ENCODE results near the gene CHST15. TPM values are rescaled to one million over a fixed set of nuclear protein-coding genes. Genes with fewer than 3 reads are reported as not detected.

The CHST15 gene
- total and polyA plus RNA-seq, 2 of the 13 experiments (the other 11 are each of a cell fraction or from before 2014, with no cell fraction given): 1.4 to 94.7 TPM

DNA sequence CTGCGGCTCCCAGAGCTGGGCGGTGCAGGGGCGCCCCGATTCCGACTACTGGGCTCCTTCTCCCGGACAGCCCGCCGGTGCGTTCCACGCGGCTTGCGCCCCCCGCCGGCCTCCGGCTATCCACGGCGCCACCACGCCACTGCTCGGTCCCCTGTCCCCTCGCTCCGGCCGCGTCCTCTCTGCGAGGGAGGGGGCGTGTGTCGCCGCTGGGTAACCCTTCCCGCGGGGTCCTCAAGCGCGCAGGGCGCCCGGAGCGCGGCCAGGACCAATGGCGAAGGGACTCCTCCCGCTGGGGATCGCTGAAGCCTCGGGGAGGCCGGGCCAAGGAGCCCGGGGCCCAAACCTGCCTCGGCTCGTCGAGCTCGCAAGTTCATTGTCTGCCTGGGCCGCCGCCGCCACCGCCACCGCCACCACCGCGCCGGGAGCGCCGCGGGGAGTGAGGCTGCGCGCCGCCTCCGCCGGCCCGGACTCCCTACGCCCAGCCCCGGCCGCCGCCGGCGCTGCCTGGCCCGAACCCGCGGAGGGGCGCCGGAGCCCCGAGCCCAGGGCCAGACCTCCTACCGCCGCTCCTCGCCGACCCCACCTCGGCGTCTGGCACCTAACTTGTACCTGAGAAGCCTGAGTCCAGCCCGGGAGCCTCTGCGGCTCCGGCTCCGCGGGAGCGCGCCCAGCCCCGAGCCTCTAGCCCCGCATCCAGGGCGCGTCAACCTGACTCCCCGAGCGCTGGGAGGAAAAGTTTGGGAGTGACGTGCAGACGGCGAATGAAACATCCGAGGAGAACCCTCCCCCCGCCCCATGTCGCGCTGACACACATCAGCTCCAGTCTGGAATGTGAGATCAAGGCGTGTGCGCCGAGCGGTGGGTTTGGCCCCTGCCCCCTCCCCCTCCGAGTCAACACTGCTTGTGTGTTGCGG is at the start of gene CHST15 (continued):
- TF ChIP-seq XBP1 (CRISPR knock-in tag; IDR thresholded peaks at IDR 0.05) (no peak), ZNF781 (CRISPR knock-in tag; IDR thresholded peaks at IDR 0.05; ENCODE audit: borderline replicate concordance, not compliant biosample characterization) (no peak), REXO4 (CRISPR knock-in tag; IDR thresholded peaks at IDR 0.05; ENCODE audit: borderline replicate concordance) (no peak), ZNF619 (CRISPR knock-in tag; IDR thresholded peaks at IDR 0.05) (no peak), ZSCAN21 (CRISPR knock-in tag; IDR thresholded peaks at IDR 0.05; ENCODE audit: borderline replicate concordance) (no peak), ZNF547 (CRISPR knock-in tag; IDR thresholded peaks at IDR 0.05) (no peak), PAF1 (CRISPR knock-in tag; IDR thresholded peaks at IDR 0.05) (no peak), ZMYM3 (CRISPR knock-in tag; IDR thresholded peaks at IDR 0.05) (no peak; the same call in 1 of the 2 replicates), ZNF839 (CRISPR knock-in tag; IDR thresholded peaks at IDR 0.05; ENCODE audit: borderline replicate concordance) (no peak), SP2 (CRISPR knock-in tag; IDR thresholded peaks at IDR 0.05) (0 out of 2 replicates have a peak, but pooled peaks have one; percentile 38), PRPF4 (IDR thresholded peaks at IDR 0.05; ENCODE audit: low read depth, low read length, poor library complexity, severe bottlenecking) (no peak), ARNTL (CRISPR knock-in tag; IDR thresholded peaks at IDR 0.05) (no peak; the same call in 1 of the 2 replicates), PLRG1 (conservative IDR thresholded peaks at IDR 0.05) (no peak), FIP1L1 (IDR thresholded peaks at IDR 0.05; ENCODE audit: borderline replicate concordance, insufficient read depth, low read depth, low read length) (no peak), ATM (IDR thresholded peaks at IDR 0.05; ENCODE audit: borderline replicate concordance) (no peak), ZC3H13 (CRISPR knock-in tag; IDR thresholded peaks at IDR 0.05) (peak; percentile 9; the same call in 1 of the 2 replicates)
- TF ChIP-seq, protein P1, sequence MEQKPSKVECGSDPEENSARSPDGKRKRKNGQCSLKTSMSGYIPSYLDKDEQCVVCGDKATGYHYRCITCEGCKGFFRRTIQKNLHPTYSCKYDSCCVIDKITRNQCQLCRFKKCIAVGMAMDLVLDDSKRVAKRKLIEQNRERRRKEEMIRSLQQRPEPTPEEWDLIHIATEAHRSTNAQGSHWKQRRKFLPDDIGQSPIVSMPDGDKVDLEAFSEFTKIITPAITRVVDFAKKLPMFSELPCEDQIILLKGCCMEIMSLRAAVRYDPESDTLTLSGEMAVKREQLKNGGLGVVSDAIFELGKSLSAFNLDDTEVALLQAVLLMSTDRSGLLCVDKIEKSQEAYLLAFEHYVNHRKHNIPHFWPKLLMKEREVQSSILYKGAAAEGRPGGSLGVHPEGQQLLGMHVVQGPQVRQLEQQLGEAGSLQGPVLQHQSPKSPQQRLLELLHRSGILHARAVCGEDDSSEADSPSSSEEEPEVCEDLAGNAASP (CRISPR knock-in tag; IDR thresholded peaks at IDR 0.05; ENCODE audit: borderline replicate concordance): no peak; the same call in 1 of the 2 replicates
- TF ChIP-seq, protein P2, sequence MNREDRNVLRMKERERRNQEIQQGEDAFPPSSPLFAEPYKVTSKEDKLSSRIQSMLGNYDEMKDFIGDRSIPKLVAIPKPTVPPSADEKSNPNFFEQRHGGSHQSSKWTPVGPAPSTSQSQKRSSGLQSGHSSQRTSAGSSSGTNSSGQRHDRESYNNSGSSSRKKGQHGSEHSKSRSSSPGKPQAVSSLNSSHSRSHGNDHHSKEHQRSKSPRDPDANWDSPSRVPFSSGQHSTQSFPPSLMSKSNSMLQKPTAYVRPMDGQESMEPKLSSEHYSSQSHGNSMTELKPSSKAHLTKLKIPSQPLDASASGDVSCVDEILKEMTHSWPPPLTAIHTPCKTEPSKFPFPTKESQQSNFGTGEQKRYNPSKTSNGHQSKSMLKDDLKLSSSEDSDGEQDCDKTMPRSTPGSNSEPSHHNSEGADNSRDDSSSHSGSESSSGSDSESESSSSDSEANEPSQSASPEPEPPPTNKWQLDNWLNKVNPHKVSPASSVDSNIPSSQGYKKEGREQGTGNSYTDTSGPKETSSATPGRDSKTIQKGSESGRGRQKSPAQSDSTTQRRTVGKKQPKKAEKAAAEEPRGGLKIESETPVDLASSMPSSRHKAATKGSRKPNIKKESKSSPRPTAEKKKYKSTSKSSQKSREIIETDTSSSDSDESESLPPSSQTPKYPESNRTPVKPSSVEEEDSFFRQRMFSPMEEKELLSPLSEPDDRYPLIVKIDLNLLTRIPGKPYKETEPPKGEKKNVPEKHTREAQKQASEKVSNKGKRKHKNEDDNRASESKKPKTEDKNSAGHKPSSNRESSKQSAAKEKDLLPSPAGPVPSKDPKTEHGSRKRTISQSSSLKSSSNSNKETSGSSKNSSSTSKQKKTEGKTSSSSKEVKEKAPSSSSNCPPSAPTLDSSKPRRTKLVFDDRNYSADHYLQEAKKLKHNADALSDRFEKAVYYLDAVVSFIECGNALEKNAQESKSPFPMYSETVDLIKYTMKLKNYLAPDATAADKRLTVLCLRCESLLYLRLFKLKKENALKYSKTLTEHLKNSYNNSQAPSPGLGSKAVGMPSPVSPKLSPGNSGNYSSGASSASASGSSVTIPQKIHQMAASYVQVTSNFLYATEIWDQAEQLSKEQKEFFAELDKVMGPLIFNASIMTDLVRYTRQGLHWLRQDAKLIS (CRISPR knock-in tag; IDR thresholded peaks at IDR 0.05): peak; percentile 32; the same call in 1 of the 2 replicates
- TF ChIP-seq, protein P3, sequence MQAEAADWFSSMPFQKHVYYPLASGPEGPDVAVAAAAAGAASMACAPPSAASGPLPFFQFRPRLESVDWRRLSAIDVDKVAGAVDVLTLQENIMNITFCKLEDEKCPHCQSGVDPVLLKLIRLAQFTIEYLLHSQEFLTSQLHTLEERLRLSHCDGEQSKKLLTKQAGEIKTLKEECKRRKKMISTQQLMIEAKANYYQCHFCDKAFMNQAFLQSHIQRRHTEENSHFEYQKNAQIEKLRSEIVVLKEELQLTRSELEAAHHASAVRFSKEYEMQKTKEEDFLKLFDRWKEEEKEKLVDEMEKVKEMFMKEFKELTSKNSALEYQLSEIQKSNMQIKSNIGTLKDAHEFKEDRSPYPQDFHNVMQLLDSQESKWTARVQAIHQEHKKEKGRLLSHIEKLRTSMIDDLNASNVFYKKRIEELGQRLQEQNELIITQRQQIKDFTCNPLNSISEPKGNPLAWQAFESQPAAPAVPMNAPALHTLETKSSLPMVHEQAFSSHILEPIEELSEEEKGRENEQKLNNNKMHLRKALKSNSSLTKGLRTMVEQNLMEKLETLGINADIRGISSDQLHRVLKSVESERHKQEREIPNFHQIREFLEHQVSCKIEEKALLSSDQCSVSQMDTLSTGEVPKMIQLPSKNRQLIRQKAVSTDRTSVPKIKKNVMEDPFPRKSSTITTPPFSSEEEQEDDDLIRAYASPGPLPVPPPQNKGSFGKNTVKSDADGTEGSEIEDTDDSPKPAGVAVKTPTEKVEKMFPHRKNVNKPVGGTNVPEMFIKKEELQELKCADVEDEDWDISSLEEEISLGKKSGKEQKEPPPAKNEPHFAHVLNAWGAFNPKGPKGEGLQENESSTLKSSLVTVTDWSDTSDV (CRISPR knock-in tag; IDR thresholded peaks at IDR 0.05): no peak
- TF ChIP-seq, protein P4, sequence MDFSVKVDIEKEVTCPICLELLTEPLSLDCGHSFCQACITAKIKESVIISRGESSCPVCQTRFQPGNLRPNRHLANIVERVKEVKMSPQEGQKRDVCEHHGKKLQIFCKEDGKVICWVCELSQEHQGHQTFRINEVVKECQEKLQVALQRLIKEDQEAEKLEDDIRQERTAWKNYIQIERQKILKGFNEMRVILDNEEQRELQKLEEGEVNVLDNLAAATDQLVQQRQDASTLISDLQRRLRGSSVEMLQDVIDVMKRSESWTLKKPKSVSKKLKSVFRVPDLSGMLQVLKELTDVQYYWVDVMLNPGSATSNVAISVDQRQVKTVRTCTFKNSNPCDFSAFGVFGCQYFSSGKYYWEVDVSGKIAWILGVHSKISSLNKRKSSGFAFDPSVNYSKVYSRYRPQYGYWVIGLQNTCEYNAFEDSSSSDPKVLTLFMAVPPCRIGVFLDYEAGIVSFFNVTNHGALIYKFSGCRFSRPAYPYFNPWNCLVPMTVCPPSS (IDR thresholded peaks at IDR 0.05): no peak

Measured in HepG2 (cell line).